ENCODE results near the gene CDC14A. TPM values are rescaled to one million over a fixed set of nuclear protein-coding genes. Genes with fewer than 3 reads are reported as not detected.

Gene CDC14A
- total RNA-seq, 2 donors from 2014 or later = 17.8 to 24.1 TPM

DNA sequence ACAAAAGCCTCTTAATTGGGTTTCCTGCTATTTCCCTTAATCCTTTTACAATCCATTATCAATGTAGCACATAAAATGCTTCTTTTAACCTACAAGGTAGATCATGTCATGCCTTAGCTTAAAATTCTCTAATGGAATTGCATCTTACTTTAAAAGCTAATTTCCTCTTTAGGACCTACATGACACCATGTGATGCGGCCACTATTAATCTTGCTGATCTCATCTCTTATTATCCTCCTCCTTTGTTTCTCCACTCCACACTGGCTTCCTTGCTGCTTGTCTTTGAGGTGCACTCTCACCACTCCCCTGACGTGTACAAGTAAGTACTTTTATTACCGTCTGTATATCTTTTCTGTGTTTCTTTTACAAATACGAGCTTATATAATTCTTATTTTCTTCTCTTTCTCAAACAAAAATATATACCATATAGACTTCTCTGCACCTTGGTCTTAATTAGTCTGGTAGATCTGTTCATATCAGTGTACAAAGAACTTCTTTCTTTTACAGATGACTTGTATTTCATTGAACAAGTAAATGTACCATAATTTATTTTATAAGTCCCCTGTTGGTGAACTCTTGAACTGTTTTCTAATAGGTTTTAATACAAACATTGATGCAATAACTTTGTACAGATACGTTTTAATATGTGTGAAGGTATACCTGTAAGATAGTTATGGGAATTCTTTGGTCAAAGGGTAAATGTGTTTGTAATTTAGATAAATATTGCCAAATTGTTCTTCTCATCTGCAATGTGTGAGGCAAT, 213.8 kb downstream of the CDC14A start:
- Mint-ChIP-seq H3K27me3 (ENCODE audit: low read depth) (peaks cover 4% of the 10 kb centered on the region), H3K4me3 (no peak overlapping the region), H3K36me3 (ENCODE audit: insufficient read depth in 2 of 2) (peaks cover 2 to 4% of the 10 kb centered on the region in 2 donors), H3K9me3 (peaks cover 2 to 3% of the 10 kb centered on the region in 2 donors), H3K4me1 (ENCODE audit: low read depth) (no peaks in the 10 kb centered on the region), H3K27ac (no peak overlapping the region)
- no peak for ATAC-seq (replicated peaks in 1 of 2)
- DNase-seq = no peak

DNA sequence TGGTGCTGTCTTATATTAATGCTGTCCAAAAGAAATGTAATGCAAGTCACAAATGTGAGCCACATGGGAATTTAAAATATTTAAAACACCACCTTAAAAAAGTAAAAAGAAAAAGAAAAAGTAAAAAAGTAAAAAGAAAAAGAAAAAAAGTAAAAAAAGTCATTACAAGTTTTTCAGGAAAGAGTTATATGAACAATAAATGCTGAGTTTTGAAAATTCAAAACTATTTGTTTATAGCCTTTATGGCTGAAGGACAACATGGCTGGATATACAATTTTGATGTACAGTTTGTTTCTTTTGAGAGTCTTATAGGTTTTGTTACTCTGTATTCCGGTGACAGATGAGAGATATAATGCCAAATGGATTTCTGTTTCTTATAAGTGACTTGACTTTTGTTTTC, 214.8 kb downstream of the CDC14A start:
- Mint-ChIP-seq H3K4me3 (no peak overlapping the region), H3K36me3 (ENCODE audit: insufficient read depth in 2 of 2) (peaks cover 2 to 4% of the 10 kb centered on the region in 2 donors), H3K27ac (no peak overlapping the region), H3K27me3 (ENCODE audit: low read depth) (peaks cover 4% of the 10 kb centered on the region), H3K4me1 (ENCODE audit: low read depth) (no peaks in the 10 kb centered on the region), H3K9me3 (peaks cover 2 to 5% of the 10 kb centered on the region in 2 donors)
- ATAC-seq (replicated peaks in 1 of 2) = no peak
- DNase-seq = no peak

Other genes starting within 250 kb of the CDC14A start
- 10 to 100 TPM; 14.3 to 15.9 TPM for gene SASS6, start 219.6 kb upstream of the CDC14A start, total RNA-seq
- 10 to 100 TPM; 19.9 to 24.4 TPM for gene TRMT13, start 219.3 kb upstream of the CDC14A start, total RNA-seq
- 1 to 10 TPM in 1 of 2 donors, under 1 TPM in 1; 0.86 to 1.3 TPM for gene LRRC39, start 174.2 kb upstream of the CDC14A start, total RNA-seq
- gene DBT, start 102.7 kb upstream of the CDC14A start, total RNA-seq = 10 to 100 TPM; 11.9 to 15.3 TPM
- gene RTCA, start 86.3 kb upstream of the CDC14A start, total RNA-seq = 10 to 100 TPM; 81.6 to 81.9 TPM
- not detected for gene GPR88, start 185.6 kb downstream of the CDC14A start, total RNA-seq